ENCODE measurements around the gene HPCAL1.

Gene HPCAL1

GRCh38 chr2:10419553-10420257 lies 117.0 kb downstream of the HPCAL1 start:
- TF ChIP-seq EZH2phosphoT487 (IDR thresholded peaks at IDR 0.05; ENCODE audit: borderline replicate concordance, low read length) (no peak), CTCF (IDR thresholded peaks at IDR 0.05; ENCODE audit: low read depth, low read length, poor library complexity, severe bottlenecking) (no peak)
- Histone ChIP-seq H3K4me3 (ENCODE audit: low read length) (no peak overlapping the region), H3K4me2 (ENCODE audit: low read length) (no peak overlapping the region), H3F3A (ENCODE audit: control insufficient read depth, insufficient read depth) (no peaks in the 10 kb centered on the region), H3K79me2 (ENCODE audit: control insufficient read depth, low read length) (no peaks in the 10 kb centered on the region), H3K9me2 (replicated peaks; ENCODE audit: control insufficient read depth, low read length) (no peaks in the 10 kb centered on the region), H3K9me3 (ENCODE audit: control insufficient read depth, insufficient read depth, low read length) (no peaks in the 10 kb centered on the region), H3K27me3 (ENCODE audit: control insufficient read depth, low read length) (no peaks in the 10 kb centered on the region), H3K4me1 (ENCODE audit: control insufficient read depth, low read length) (no peaks in the 10 kb centered on the region), H3K36me3 (ENCODE audit: control insufficient read depth, low read length) (no peaks in the 10 kb centered on the region), H3K27ac (ENCODE audit: low read depth, low read length) (no peak overlapping the region), H4K20me1 (ENCODE audit: control insufficient read depth, insufficient read depth, low read depth, low read length) (no peaks in the 10 kb centered on the region)

- H3K4me3 ChIP-seq (ENCODE audit: low read length), result no peak overlapping the region
- no peaks in the 10 kb centered on the region for H3F3A ChIP-seq (ENCODE audit: control insufficient read depth, insufficient read depth)
- no peaks in the 10 kb centered on the region for H3K27me3 ChIP-seq (ENCODE audit: control insufficient read depth, low read length)
- no peak overlapping the region for H3K27ac ChIP-seq (ENCODE audit: low read depth, low read length)
- no peaks in the 10 kb centered on the region for H3K4me1 ChIP-seq (ENCODE audit: control insufficient read depth, low read length)
- no peak overlapping the region for H3K4me2 ChIP-seq (ENCODE audit: low read length)
- no peaks in the 10 kb centered on the region for H4K20me1 ChIP-seq (ENCODE audit: control insufficient read depth, insufficient read depth, low read depth, low read length)
- no peaks in the 10 kb centered on the region for H3K36me3 ChIP-seq (ENCODE audit: control insufficient read depth, low read length)
- H3K9me3 ChIP-seq (ENCODE audit: control insufficient read depth, insufficient read depth, low read length), result no peaks in the 10 kb centered on the region
- H3K79me2 ChIP-seq (ENCODE audit: control insufficient read depth, low read length), result no peaks in the 10 kb centered on the region
- H3K9me2 ChIP-seq (replicated peaks; ENCODE audit: control insufficient read depth, low read length), result no peaks in the 10 kb centered on the region
- TF ChIP-seq EZH2phosphoT487 (IDR thresholded peaks at IDR 0.05; ENCODE audit: borderline replicate concordance, low read length), result no peak
- no peak for TF ChIP-seq CTCF (IDR thresholded peaks at IDR 0.05; ENCODE audit: low read depth, low read length, poor library complexity, severe bottlenecking)
Observed at GRCh38 chr2:10422251-10422650, 119.5 kb downstream of the HPCAL1 start.

DNA sequence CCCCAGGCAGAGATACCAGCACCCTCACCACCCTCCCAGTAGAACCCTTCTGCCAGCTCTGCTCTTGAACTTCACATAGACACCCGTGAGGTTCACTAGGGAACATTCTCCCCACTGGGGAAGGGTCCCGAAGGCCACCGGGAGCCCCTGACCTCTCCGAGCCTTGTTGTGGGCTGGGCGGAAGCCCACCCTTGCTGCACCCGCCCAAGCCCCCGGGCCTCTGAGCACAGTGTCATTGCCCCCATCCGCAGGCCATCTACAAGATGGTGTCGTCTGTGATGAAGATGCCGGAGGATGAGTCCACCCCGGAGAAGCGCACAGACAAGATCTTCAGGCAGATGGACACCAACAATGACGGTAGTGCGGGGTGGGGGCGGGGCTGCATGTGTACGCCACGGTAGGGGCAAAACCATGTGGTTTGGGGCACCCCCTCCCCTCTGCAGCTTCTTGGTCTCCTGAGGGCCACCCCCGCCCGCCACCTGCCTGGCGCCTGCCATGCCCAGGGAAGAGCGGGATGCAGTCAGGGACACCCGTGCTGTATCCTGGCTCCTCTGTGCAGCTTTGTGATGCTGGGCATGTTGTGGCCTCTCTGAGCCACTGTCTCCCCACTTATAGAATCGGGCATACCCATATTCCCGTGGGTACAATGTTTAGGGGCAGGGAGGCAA lies 120.2 kb downstream of the HPCAL1 start:
- Histone ChIP-seq H3K4me2 (ENCODE audit: low read length) (no peak overlapping the region), H3K36me3 (ENCODE audit: control insufficient read depth, low read length) (no peaks in the 10 kb centered on the region), H3F3A (ENCODE audit: control insufficient read depth, insufficient read depth) (no peaks in the 10 kb centered on the region), H4K20me1 (ENCODE audit: control insufficient read depth, insufficient read depth, low read depth, low read length) (no peaks in the 10 kb centered on the region), H3K9me3 (ENCODE audit: control insufficient read depth, insufficient read depth, low read length) (no peaks in the 10 kb centered on the region), H3K9me2 (replicated peaks; ENCODE audit: control insufficient read depth, low read length) (no peaks in the 10 kb centered on the region), H3K27ac (ENCODE audit: low read depth, low read length) (no peak overlapping the region), H3K27me3 (ENCODE audit: control insufficient read depth, low read length) (no peaks in the 10 kb centered on the region), H3K79me2 (ENCODE audit: control insufficient read depth, low read length) (no peaks in the 10 kb centered on the region), H3K4me1 (ENCODE audit: control insufficient read depth, low read length) (no peaks in the 10 kb centered on the region), H3K4me3 (ENCODE audit: low read length) (no peak overlapping the region)
- TF ChIP-seq CTCF (IDR thresholded peaks at IDR 0.05; ENCODE audit: low read depth, low read length, poor library complexity, severe bottlenecking) (no peak), EZH2phosphoT487 (IDR thresholded peaks at IDR 0.05; ENCODE audit: borderline replicate concordance, low read length) (no peak)
